PFSK-1 (cell line): ENCODE data around the gene MOK.

Experiments used
- FOXP2 ChIP-seq: optimal IDR thresholded peaks from 2 replicates; pipeline ENCODE3; 2011; ENCODE audit warnings: borderline replicate concordance, control low read depth, inconsistent platforms; ENCODE audit not compliant: insufficient read depth; ENCODE audit errors: extremely low read length, extremely low read depth
- POLR2AphosphoS5 ChIP-seq: IDR thresholded peaks from 2 replicates; pipeline ENCODE4 v1.6.1; 2012; ENCODE audit warnings: low read depth, mild to moderate bottlenecking, control low read depth, low read length, moderate library complexity
- SIN3A ChIP-seq: IDR thresholded peaks from 2 replicates; pipeline ENCODE4 v1.6.1; 2012; ENCODE audit warnings: mild to moderate bottlenecking, low read length, moderate library complexity, borderline replicate concordance; ENCODE audit not compliant: insufficient read depth
- TF ChIP-seq, protein P1 (sequence below), 2 experiments: IDR thresholded peaks; 2 replicates each; pipeline versions ENCODE4 v1.6.1 to v1.8.0; 2011 to 2012; ENCODE audit warnings: low read depth in 2 of 2, low read length in 2 of 2, control low read depth in 1 of 2, inconsistent platforms in 1 of 2, mild to moderate bottlenecking in 1 of 2, moderate library complexity in 1 of 2; ENCODE audit not compliant: insufficient read depth in 1 of 2

DNA sequence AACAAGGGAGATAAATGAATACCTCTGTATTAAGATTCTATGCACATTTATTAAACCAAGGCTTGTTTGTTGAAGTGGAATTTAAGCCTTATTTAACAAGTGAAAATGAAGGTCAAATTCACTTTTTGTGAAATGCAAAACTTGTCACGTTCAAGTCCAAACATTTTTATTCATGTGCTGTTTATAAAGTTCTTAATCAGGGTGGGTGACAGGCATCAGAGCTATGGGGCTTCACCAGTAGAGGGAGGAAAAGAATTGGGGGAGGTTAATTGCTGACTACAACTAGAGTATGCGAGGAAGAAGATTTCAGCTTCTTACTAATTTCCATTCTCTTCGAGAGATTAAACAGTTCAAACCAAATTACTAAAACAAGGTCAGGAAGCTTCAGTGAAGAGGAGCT is 9.7 kb downstream of the MOK start:
- TF ChIP-seq POLR2AphosphoS5 (no peak), SIN3A (no peak), FOXP2 (no peak)
- TF ChIP-seq, protein P1, sequence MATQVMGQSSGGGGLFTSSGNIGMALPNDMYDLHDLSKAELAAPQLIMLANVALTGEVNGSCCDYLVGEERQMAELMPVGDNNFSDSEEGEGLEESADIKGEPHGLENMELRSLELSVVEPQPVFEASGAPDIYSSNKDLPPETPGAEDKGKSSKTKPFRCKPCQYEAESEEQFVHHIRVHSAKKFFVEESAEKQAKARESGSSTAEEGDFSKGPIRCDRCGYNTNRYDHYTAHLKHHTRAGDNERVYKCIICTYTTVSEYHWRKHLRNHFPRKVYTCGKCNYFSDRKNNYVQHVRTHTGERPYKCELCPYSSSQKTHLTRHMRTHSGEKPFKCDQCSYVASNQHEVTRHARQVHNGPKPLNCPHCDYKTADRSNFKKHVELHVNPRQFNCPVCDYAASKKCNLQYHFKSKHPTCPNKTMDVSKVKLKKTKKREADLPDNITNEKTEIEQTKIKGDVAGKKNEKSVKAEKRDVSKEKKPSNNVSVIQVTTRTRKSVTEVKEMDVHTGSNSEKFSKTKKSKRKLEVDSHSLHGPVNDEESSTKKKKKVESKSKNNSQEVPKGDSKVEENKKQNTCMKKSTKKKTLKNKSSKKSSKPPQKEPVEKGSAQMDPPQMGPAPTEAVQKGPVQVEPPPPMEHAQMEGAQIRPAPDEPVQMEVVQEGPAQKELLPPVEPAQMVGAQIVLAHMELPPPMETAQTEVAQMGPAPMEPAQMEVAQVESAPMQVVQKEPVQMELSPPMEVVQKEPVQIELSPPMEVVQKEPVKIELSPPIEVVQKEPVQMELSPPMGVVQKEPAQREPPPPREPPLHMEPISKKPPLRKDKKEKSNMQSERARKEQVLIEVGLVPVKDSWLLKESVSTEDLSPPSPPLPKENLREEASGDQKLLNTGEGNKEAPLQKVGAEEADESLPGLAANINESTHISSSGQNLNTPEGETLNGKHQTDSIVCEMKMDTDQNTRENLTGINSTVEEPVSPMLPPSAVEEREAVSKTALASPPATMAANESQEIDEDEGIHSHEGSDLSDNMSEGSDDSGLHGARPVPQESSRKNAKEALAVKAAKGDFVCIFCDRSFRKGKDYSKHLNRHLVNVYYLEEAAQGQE (IDR thresholded peaks at IDR 0.05; ENCODE audit: insufficient read depth in 1 of 2, low read depth in 2 of 2, low read length in 2 of 2), result no peak
